HG03575 (cell line): Measurements from ENCODE around the gene ZFPM1.
"Not testable (repeated sequence)": the region's sequence is repeated elsewhere in the genome, so short reads cannot be mapped to it uniquely, and the experiment has no call there.

ENCODE experiments used
- ATAC-seq: cut with Tn5 transposase; IDR thresholded peaks from one replicate; pipeline ENCODE4 v1.9.1; 2021; ENCODE audit not compliant: unreplicated experiment, insufficient number of reproducible peaks, low FRiP score; ENCODE audit errors: extremely low read depth

Gene ZFPM1

DNA sequence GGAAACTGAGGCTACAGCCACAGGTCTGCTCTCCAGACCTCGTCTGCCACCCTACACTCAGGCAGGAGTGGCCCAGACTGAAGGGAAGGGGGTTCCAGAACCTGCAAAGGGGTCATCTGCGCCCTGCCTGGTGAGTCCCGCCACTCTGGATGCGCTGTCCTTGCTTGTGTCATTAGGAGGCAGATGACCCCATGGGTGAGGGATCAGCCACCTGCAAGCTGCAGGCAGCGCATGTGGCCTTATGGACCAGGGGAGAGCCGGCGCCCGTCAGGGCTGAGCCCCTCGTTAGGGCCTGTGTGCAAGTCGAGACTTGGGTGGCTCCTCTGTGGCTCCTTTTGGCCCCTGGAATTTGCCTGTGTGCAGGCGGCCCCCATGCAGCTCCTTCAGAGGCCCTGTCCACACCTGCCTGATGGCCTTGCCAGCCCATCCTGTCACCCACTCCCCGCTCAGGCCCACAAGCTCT lies 5.7 kb downstream of the ZFPM1 start:
- no peak for ATAC-seq

DNA sequence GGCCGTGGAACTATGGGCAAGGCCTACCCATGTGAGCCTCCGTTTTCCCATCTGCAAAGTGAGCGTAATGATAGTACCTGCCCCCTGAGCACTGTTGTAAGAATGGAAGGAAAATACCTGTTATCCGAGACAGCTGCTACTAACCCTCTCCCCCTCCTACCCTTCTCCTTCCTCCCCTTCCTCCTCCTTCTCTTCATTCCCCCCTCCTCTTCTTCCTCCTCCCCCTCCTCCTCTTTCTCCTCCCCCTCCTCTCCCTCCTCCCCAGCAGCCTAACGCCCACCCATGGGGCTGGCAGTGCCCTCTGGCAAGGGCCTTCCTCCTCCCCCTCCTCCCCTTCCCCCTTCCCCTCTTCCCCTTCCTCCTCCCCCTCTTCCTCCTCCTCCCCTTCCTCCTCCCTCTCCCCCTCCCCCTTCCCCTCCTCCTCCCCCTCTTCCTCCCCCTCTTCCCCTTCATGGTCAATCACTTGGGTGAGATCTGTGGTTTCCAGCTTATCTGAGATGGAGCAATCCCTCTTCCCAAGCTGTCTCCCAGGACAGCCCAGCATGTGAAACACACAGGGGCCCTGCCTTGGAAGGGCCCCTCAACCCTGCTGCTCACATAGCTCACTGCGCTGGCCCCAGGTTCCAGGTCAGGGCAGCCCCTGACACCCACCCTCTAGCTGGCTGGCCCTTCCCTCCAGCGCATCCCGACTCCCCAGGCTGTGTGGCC lies 6.4 kb downstream of the ZFPM1 start:
- no peak for ATAC-seq

DNA sequence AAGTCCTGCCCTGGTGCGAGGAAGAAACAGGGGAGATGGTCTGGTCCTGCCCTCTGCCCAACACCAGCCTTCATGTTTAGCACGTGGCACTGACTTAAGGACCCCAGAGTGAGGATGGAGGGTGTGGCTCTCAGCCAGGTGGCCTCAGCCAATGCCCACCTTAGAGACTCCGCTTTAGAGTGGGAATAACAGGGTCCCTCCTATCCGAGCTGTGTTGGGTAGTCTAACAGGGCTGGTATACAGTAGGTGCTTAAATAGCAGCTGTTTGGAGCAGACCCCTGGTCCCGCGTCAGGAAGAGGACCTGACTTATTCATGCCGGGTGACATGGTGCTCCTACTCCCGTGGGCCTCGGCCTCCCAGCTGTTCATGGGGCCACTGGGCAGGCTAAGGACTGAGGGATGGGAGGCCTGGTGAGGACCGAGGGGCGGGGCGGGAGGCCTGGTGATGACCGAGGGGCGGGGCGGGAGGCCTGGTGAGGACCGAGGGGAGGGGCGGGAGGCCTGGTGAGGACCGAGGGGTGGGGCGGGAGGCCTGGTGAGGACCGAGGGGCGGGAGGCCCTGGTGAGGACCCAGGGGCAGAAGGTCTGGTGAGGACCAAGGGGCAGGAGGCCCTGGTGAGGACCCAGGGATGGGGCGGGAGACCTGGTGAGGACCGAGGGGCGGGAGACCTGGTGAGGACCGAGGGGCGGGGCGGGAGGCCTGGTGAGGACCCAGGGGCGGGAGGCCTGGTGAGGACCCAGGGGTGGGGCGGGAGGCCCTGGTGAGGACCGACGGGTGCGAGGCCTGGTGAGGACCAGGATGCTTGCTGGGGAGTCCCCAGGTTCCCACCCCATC lies 7.6 kb downstream of the ZFPM1 start:
- ATAC-seq, result no peak

- ATAC-seq, result no peak
Observed at GRCh38 chr16:88461331-88462269, 8.5 kb downstream of the ZFPM1 start.

DNA sequence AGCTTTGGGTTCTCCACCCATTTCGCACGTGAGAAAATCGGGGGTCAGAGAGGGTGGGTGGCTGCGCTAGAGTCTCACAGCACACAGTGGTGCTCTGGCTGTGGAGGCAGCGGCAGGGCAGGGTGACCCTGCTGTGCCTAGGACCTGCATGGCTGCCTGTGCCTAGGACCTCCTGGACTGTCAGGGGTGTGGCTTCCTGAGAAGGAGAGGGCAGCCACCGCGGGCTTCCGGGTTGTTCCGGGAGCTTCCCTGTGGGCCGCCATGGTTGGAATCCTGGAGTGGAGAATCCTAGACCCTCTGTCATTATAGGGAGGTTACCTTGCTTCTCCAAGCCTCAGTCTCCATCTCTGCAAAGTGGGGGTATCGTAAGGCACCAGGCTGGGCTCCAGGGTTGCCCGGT lies 9.3 kb downstream of the ZFPM1 start:
- no peak for ATAC-seq

DNA sequence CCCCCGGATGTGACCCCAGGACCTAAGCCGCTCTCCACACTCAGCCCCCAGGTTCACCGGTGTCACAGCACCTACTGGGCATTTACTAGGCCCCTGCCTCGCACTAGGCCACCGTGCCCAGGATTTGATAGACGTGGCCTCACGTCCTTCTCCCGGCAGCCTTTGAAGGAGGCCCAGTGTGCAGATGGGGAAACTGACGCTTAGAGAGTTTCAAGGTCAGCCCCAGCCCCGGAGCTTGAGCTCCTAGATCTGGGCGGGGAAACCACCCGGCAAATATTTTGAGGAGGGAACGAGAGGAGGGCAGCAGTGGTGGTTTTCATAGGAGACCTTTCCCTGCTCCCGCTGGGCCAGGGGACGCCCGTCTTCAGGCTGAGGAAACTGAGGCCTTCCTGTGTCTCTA lies 10.3 kb downstream of the ZFPM1 start:
- ATAC-seq, result no peak

GRCh38 chr16:88464447-88465318 lies 11.6 kb downstream of the ZFPM1 start:
- ATAC-seq, result no peak

GRCh38 chr16:88465387-88465983 lies 12.4 kb downstream of the ZFPM1 start:
- ATAC-seq, result no peak

GRCh38 chr16:88466175-88466862 lies 13.2 kb downstream of the ZFPM1 start:
- ATAC-seq, result no peak

- no peak for ATAC-seq
Observed at GRCh38 chr16:88466949-88467348, 13.9 kb downstream of the ZFPM1 start.

DNA sequence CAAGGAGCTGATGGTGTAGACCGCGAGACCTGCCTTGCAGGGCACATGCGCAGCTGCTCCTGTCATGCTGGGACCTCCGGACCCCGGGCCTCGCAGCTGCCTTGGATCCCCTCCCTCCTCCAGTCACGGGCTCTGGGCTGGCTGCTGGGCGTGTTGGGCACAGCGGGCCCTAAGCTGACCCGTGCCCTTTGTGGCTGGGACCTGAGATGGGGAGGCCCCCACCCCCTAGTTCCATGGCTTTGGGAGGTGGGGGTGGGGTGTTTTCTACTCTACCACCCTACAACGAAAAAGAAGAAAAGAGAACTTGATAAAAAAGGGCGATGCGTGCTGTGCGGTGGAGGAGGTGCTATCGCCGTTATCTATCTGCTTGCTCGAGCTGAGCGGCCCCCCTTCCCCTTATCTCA lies 14.5 kb downstream of the ZFPM1 start:
- no peak for ATAC-seq

GRCh38 chr16:88468275-88469129 lies 15.4 kb downstream of the ZFPM1 start:
- ATAC-seq, result no peak

DNA sequence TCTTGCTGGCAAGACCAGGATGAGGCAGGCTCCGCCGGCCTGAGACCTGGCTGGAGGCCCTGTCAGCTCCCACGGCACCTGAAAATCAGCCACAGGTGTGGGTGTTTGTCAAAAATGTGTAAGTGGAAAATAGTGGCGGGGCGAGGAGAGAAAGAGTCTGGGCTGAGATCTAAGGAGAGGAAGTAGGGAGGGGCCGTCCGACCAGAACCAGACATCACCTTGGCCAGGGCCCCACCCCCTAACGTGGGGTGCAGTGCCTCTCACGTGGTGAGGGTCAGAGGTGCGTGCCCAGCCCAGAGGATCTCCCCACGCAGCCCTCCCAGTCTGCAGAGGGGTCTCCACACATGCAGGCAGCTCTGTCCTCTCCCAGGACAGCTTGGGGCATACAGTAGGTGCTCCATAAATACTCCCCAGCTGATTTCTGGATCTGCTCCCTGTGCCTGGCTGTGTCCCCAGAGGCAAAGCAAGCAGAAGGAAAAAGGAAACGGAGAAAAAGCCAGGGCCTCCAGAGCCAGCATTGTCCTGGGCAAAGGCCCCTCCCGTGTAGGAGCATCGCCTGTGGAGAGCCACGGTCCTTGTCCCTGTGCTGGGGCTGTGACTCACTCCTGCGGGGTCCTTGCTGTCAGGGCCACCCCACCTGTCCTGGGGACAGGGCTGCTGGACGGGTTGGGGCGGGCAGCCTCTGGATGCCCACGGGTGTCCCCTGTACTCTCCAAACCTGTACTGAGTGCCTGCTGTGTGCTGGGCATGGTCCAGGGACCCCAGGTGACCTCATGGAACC lies 16.7 kb downstream of the ZFPM1 start:
- no peak for ATAC-seq

- not testable (repeated sequence) for ATAC-seq
Observed at GRCh38 chr16:88470396-88470680, 17.3 kb downstream of the ZFPM1 start.

- ATAC-seq, result not testable (repeated sequence)
Observed at GRCh38 chr16:88470696-88471095, 17.6 kb downstream of the ZFPM1 start.

DNA sequence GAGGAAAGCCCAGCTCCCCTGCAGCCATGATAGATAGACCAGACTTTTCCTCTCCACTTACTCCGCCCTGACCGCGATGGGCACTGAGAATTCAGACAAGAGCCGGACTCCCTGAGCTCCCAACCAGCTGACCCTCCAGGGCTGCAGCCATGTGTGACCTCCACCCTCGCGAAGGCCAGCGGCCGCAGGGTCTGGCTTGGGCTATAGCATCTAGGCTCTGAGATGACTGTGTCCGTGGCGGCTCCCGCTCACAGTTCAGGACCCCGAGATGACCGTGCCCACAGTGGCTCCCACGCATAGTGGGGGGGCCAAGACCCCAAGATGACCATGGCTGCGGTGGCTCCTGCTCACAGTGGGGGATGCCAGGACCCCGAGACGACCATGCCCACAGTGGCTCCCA lies 18.0 kb downstream of the ZFPM1 start:
- ATAC-seq, result no peak
